HepG2 (cell line): ENCODE results near the gene PANK3.

Source experiments
- FOXP1 ChIP-seq, 2 experiments: fragments of 450-650 bp in 1 of 2; IDR thresholded peaks; 2 replicates each; pipeline ENCODE4 v1.6.1; 2017 to 2018; ENCODE audit warnings: antibody characterized with exemption in 1 of 2
- MAX ChIP-seq: IDR thresholded peaks from 2 replicates; pipeline ENCODE4 v1.6.1; 2012; ENCODE audit warnings: inconsistent platforms
- MNT ChIP-seq: fragments of 450-650 bp; IDR thresholded peaks from 2 replicates; pipeline ENCODE4 v1.6.1; 2016

- TF ChIP-seq FOXP1 (IDR thresholded peaks at IDR 0.05) (no peak), FOXP1 (CRISPR knock-in tag; IDR thresholded peaks at IDR 0.05) (no peak), MNT (no peak), MAX (no peak)
Observed at GRCh38 chr5:168557389-168557788, 21.8 kb downstream of the PANK3 start.
